HEK293 (cell line): ENCODE results near the gene CHGA.
A peak's percentile ranks its signal among the peaks of the same experiment; 100 is the strongest.

Source experiments
- GLIS1 ChIP-seq: fragments of 450-650 bp; formaldehyde crosslinking; IDR thresholded peaks from 2 replicates; pipeline ENCODE4 v1.5.1; 2016; ENCODE audit warnings: missing biosample characterization, missing genetic modification characterization
- GLIS2 ChIP-seq: fragments of 450-650 bp; formaldehyde crosslinking; IDR thresholded peaks from 2 replicates; pipeline ENCODE4 v1.5.1; 2016; ENCODE audit warnings: missing biosample characterization, missing genetic modification characterization
- HOXC10 ChIP-seq: sonication (generic); formaldehyde crosslinking; IDR thresholded peaks from 2 replicates; pipeline ENCODE4 v1.8.1; 2023; ENCODE audit warnings: mild to moderate bottlenecking, missing genetic modification reagents
- PRDM1 ChIP-seq: fragments of 450-650 bp; formaldehyde crosslinking; IDR thresholded peaks from 2 replicates; pipeline ENCODE4; 2016; ENCODE audit warnings: missing biosample characterization, missing genetic modification characterization
- TCF7L2 ChIP-seq: IDR thresholded peaks from 2 replicates; pipeline ENCODE4 v1.6.1; 2011; ENCODE audit warnings: low read depth, mild to moderate bottlenecking, inconsistent platforms, low read length, moderate library complexity, borderline replicate concordance
- ZBTB48 ChIP-seq: fragments of 450-650 bp; formaldehyde crosslinking; IDR thresholded peaks from 2 replicates; pipeline ENCODE4 v1.5.1; 2016; ENCODE audit warnings: missing biosample characterization, missing genetic modification characterization
- ZBTB8A ChIP-seq: fragments of 450-650 bp; formaldehyde crosslinking; IDR thresholded peaks from 2 replicates; pipeline ENCODE4 v1.5.1; 2016; ENCODE audit warnings: missing biosample characterization, missing genetic modification characterization
- ZFP41 ChIP-seq: fragments of 450-650 bp; formaldehyde crosslinking; IDR thresholded peaks from 2 replicates; pipeline ENCODE4 v1.5.1; 2016; ENCODE audit warnings: missing biosample characterization, missing genetic modification characterization, borderline replicate concordance
- ZNF112 ChIP-seq: fragments of 450-650 bp; formaldehyde crosslinking; IDR thresholded peaks from 2 replicates; pipeline ENCODE4 v1.5.0; 2017; ENCODE audit warnings: missing biosample characterization, missing genetic modification characterization
- ZNF175 ChIP-seq: fragments of 450-650 bp; formaldehyde crosslinking; IDR thresholded peaks from 2 replicates; pipeline ENCODE4 v1.5.1; 2016; ENCODE audit warnings: missing biosample characterization, missing genetic modification characterization
- ZNF221 ChIP-seq: fragments of 450-650 bp; formaldehyde crosslinking; IDR thresholded peaks from 2 replicates; pipeline ENCODE4 v1.5.1; 2017; ENCODE audit warnings: missing biosample characterization, missing genetic modification characterization, borderline replicate concordance
- ZNF266 ChIP-seq: fragments of 450-650 bp; formaldehyde crosslinking; IDR thresholded peaks from 2 replicates; pipeline ENCODE4 v1.5.1; 2016; ENCODE audit warnings: missing biosample characterization, missing genetic modification characterization, low read depth
- ZNF341 ChIP-seq: fragments of 450-650 bp; formaldehyde crosslinking; IDR thresholded peaks from 2 replicates; pipeline ENCODE4; 2016; ENCODE audit warnings: low read depth, missing biosample characterization, missing genetic modification characterization
- ZNF394 ChIP-seq: fragments of 450-650 bp; formaldehyde crosslinking; IDR thresholded peaks from 2 replicates; pipeline ENCODE4 v1.5.1; 2016; ENCODE audit warnings: missing biosample characterization, missing genetic modification characterization, mild to moderate bottlenecking, moderate library complexity, borderline replicate concordance
- ZNF560 ChIP-seq: fragments of 450-650 bp; formaldehyde crosslinking; IDR thresholded peaks from 2 replicates; pipeline ENCODE4 v1.5.1; 2017; ENCODE audit warnings: missing biosample characterization, missing genetic modification characterization, borderline replicate concordance
- ZNF677 ChIP-seq: fragments of 450-650 bp; IDR thresholded peaks from 2 replicates; pipeline ENCODE4 v1.5.0; 2018; ENCODE audit warnings: missing biosample characterization, mild to moderate bottlenecking, missing genetic modification characterization, moderate library complexity
- ZNF776 ChIP-seq: fragments of 450-650 bp; formaldehyde crosslinking; IDR thresholded peaks from 2 replicates; pipeline ENCODE4 v1.5.0; 2017; ENCODE audit warnings: missing biosample characterization, missing genetic modification characterization, borderline replicate concordance
- TF ChIP-seq, protein P1 (sequence below): fragments of 450-650 bp; formaldehyde crosslinking; IDR thresholded peaks from 2 replicates; pipeline ENCODE4 v1.5.1; 2016; ENCODE audit warnings: missing biosample characterization, missing genetic modification characterization
- TF ChIP-seq, protein P2 (sequence below): fragments of 450-650 bp; formaldehyde crosslinking; conservative IDR thresholded peaks from 2 replicates; pipeline ENCODE4 v1.5.1; 2016; ENCODE audit warnings: low read depth, missing biosample characterization, missing genetic modification characterization
- TF ChIP-seq, protein P3 (sequence below): fragments of 450-650 bp; formaldehyde crosslinking; IDR thresholded peaks from 2 replicates; pipeline ENCODE4 v1.5.1; 2016; ENCODE audit warnings: missing biosample characterization, missing genetic modification characterization
- TF ChIP-seq, protein P4 (sequence below): fragments of 450-650 bp; formaldehyde crosslinking; IDR thresholded peaks from 2 replicates; pipeline ENCODE4 v1.5.1; 2016; ENCODE audit warnings: missing biosample characterization, missing genetic modification characterization, low read depth
- TF ChIP-seq, protein P5 (sequence below): fragments of 450-650 bp; formaldehyde crosslinking; IDR thresholded peaks from 2 replicates; pipeline ENCODE4 v1.5.0; 2017; ENCODE audit warnings: missing biosample characterization, missing genetic modification characterization, borderline replicate concordance
- TF ChIP-seq, protein P6 (sequence below): fragments of 450-650 bp; formaldehyde crosslinking; IDR thresholded peaks from 2 replicates; pipeline ENCODE4 v1.5.1; 2016; ENCODE audit warnings: missing biosample characterization, missing genetic modification characterization, borderline replicate concordance

Gene CHGA

DNA sequence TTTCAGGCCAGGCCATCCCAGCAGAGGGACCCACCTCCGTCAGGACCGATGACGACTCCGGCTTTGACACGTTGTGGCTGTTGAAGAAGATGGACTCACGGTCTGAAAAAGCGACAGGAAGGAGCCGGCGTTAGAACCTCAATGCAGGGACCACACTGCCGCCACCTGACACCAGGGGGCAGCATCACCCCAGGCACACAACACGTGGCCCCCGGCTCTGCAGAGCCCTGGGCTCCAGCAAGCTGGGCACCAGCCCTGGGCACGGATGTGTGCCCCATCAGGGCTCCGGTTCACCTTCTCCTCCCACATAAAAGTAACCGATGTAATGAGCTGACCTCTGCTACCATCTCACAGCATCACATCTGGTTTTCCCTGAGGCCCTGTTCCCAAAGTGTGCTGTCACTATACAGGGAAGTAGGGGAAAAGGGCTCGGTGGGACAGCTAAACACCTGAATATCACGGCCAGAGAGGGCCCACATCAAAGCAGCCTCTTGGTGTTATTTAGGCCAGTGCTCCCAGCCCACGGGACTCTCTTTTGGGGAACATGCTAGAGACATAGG is 29.0 kb downstream of the CHGA start (continued):
- TF ChIP-seq, protein P1, sequence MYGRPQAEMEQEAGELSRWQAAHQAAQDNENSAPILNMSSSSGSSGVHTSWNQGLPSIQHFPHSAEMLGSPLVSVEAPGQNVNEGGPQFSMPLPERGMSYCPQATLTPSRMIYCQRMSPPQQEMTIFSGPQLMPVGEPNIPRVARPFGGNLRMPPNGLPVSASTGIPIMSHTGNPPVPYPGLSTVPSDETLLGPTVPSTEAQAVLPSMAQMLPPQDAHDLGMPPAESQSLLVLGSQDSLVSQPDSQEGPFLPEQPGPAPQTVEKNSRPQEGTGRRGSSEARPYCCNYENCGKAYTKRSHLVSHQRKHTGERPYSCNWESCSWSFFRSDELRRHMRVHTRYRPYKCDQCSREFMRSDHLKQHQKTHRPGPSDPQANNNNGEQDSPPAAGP (tag by site-specific recombination): 0 out of 2 replicates have a peak, but pooled peaks have one; percentile 30
- TF ChIP-seq TCF7L2 (no peak), ZNF341 (tag by site-specific recombination) (no peak), ZNF677 (tag by site-specific recombination) (no peak), ZFP41 (tag by site-specific recombination) (no peak), ZNF394 (no peak), ZNF112 (no peak), ZNF776 (tag by site-specific recombination) (no peak), ZNF175 (no peak), PRDM1 (tag by site-specific recombination) (no peak), GLIS2 (no peak), ZBTB8A (peak; percentile 94), GLIS1 (tag by site-specific recombination) (no peak), ZNF221 (no peak), ZNF560 (tag by site-specific recombination) (no peak), HOXC10 (CRISPR knock-in tag) (no peak), ZNF266 (tag by site-specific recombination) (no peak), ZBTB48 (tag by site-specific recombination) (peak; percentile 55; the same call in 1 of the 2 replicates)
- TF ChIP-seq, protein P2, sequence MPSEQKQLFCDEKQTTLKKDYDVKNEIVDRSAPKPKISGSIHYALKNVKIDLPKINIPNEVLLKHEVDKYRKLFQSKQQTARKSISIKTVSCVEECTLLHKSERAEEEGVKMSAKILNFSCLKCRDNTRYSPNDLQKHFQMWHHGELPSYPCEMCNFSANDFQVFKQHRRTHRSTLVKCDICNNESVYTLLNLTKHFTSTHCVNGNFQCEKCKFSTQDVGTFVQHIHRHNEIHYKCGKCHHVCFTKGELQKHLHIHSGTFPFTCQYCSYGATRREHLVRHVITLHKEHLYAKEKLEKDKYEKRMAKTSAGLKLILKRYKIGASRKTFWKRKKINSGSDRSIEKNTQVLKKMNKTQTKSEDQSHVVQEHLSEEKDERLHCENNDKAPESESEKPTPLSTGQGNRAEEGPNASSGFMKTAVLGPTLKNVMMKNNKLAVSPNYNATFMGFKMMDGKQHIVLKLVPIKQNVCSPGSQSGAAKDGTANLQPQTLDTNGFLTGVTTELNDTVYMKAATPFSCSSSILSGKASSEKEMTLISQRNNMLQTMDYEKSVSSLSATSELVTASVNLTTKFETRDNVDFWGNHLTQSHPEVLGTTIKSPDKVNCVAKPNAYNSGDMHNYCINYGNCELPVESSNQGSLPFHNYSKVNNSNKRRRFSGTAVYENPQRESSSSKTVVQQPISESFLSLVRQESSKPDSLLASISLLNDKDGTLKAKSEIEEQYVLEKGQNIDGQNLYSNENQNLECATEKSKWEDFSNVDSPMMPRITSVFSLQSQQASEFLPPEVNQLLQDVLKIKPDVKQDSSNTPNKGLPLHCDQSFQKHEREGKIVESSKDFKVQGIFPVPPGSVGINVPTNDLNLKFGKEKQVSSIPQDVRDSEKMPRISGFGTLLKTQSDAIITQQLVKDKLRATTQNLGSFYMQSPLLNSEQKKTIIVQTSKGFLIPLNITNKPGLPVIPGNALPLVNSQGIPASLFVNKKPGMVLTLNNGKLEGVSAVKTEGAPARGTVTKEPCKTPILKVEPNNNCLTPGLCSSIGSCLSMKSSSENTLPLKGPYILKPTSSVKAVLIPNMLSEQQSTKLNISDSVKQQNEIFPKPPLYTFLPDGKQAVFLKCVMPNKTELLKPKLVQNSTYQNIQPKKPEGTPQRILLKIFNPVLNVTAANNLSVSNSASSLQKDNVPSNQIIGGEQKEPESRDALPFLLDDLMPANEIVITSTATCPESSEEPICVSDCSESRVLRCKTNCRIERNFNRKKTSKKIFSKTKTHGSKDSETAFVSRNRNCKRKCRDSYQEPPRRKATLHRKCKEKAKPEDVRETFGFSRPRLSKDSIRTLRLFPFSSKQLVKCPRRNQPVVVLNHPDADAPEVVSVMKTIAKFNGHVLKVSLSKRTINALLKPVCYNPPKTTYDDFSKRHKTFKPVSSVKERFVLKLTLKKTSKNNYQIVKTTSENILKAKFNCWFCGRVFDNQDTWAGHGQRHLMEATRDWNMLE: no peak
- TF ChIP-seq, protein P3, sequence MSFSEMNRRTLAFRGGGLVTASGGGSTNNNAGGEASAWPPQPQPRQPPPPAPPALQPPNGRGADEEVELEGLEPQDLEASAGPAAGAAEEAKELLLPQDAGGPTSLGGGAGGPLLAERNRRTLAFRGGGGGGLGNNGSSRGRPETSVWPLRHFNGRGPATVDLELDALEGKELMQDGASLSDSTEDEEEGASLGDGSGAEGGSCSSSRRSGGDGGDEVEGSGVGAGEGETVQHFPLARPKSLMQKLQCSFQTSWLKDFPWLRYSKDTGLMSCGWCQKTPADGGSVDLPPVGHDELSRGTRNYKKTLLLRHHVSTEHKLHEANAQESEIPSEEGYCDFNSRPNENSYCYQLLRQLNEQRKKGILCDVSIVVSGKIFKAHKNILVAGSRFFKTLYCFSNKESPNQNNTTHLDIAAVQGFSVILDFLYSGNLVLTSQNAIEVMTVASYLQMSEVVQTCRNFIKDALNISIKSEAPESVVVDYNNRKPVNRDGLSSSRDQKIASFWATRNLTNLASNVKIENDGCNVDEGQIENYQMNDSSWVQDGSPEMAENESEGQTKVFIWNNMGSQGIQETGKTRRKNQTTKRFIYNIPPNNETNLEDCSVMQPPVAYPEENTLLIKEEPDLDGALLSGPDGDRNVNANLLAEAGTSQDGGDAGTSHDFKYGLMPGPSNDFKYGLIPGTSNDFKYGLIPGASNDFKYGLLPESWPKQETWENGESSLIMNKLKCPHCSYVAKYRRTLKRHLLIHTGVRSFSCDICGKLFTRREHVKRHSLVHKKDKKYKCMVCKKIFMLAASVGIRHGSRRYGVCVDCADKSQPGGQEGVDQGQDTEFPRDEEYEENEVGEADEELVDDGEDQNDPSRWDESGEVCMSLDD (tag by site-specific recombination): no peak
- TF ChIP-seq, protein P4, sequence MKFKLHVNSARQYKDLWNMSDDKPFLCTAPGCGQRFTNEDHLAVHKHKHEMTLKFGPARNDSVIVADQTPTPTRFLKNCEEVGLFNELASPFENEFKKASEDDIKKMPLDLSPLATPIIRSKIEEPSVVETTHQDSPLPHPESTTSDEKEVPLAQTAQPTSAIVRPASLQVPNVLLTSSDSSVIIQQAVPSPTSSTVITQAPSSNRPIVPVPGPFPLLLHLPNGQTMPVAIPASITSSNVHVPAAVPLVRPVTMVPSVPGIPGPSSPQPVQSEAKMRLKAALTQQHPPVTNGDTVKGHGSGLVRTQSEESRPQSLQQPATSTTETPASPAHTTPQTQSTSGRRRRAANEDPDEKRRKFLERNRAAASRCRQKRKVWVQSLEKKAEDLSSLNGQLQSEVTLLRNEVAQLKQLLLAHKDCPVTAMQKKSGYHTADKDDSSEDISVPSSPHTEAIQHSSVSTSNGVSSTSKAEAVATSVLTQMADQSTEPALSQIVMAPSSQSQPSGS: no peak
- TF ChIP-seq, protein P5, sequence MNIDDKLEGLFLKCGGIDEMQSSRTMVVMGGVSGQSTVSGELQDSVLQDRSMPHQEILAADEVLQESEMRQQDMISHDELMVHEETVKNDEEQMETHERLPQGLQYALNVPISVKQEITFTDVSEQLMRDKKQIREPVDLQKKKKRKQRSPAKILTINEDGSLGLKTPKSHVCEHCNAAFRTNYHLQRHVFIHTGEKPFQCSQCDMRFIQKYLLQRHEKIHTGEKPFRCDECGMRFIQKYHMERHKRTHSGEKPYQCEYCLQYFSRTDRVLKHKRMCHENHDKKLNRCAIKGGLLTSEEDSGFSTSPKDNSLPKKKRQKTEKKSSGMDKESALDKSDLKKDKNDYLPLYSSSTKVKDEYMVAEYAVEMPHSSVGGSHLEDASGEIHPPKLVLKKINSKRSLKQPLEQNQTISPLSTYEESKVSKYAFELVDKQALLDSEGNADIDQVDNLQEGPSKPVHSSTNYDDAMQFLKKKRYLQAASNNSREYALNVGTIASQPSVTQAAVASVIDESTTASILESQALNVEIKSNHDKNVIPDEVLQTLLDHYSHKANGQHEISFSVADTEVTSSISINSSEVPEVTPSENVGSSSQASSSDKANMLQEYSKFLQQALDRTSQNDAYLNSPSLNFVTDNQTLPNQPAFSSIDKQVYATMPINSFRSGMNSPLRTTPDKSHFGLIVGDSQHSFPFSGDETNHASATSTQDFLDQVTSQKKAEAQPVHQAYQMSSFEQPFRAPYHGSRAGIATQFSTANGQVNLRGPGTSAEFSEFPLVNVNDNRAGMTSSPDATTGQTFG: no peak
- TF ChIP-seq, protein P6, sequence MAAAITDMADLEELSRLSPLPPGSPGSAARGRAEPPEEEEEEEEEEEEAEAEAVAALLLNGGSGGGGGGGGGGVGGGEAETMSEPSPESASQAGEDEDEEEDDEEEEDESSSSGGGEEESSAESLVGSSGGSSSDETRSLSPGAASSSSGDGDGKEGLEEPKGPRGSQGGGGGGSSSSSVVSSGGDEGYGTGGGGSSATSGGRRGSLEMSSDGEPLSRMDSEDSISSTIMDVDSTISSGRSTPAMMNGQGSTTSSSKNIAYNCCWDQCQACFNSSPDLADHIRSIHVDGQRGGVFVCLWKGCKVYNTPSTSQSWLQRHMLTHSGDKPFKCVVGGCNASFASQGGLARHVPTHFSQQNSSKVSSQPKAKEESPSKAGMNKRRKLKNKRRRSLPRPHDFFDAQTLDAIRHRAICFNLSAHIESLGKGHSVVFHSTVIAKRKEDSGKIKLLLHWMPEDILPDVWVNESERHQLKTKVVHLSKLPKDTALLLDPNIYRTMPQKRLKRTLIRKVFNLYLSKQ (tag by site-specific recombination): no peak
